Ishikawa (cell line): ENCODE measurements around the gene KCNMB1.

Source experiments
- CEBPB ChIP-seq: IDR thresholded peaks from 2 replicates; pipeline ENCODE4 v1.6.1; 2012
- CREB1 ChIP-seq: IDR thresholded peaks from 2 replicates; pipeline ENCODE4 v1.6.1; 2012; ENCODE audit warnings: low read depth
- EGR1 ChIP-seq: IDR thresholded peaks from 2 replicates; pipeline ENCODE4 v1.6.1; 2012
- EP300 ChIP-seq: IDR thresholded peaks from 2 replicates; pipeline ENCODE4 v1.6.1; 2012; ENCODE audit warnings: borderline replicate concordance
- FOXM1 ChIP-seq: IDR thresholded peaks from 2 replicates; pipeline ENCODE4 v1.6.1; 2012; ENCODE audit warnings: low read depth, borderline replicate concordance
- NFIC ChIP-seq: IDR thresholded peaks from 2 replicates; pipeline ENCODE4 v1.6.1; 2012
- RAD21 ChIP-seq: IDR thresholded peaks from 2 replicates; pipeline ENCODE4 v1.6.1; 2012; ENCODE audit warnings: low read depth
- REST ChIP-seq: IDR thresholded peaks from 2 replicates; pipeline ENCODE4 v1.6.1; 2012; ENCODE audit warnings: low read depth, mild to moderate bottlenecking
- TAF1 ChIP-seq: IDR thresholded peaks from 2 replicates; pipeline ENCODE4 v1.6.1; 2012; ENCODE audit warnings: low read depth, mild to moderate bottlenecking
- TCF12 ChIP-seq: IDR thresholded peaks from 2 replicates; pipeline ENCODE4 v1.6.1; 2012; ENCODE audit warnings: low read depth
- TEAD4 ChIP-seq: IDR thresholded peaks from 2 replicates; pipeline ENCODE4 v1.6.1; 2012
- YY1 ChIP-seq: IDR thresholded peaks from 2 replicates; pipeline ENCODE4 v1.6.1; 2012; ENCODE audit warnings: low read depth
- ZBTB7A ChIP-seq: IDR thresholded peaks from 2 replicates; pipeline ENCODE4 v1.6.1; 2012; ENCODE audit warnings: low read depth
- TF ChIP-seq, protein P1 (sequence below): IDR thresholded peaks from 2 replicates; pipeline ENCODE4 v1.6.1; 2012
- TF ChIP-seq, protein P2 (sequence below): IDR thresholded peaks from 2 replicates; pipeline ENCODE4 v1.6.1; 2012

Gene KCNMB1

GRCh38 chr5:170414786-170415185 is 25.6 kb upstream of the KCNMB1 start:
- no peak for TF ChIP-seq ZBTB7A
- TF ChIP-seq FOXM1 = no peak
- TF ChIP-seq CEBPB = no peak
- TF ChIP-seq NFIC = no peak
- no peak for TF ChIP-seq EP300
- TF ChIP-seq TCF12 = no peak
- no peak for TF ChIP-seq RAD21

GRCh38 chr5:170413897-170414296 is 24.7 kb upstream of the KCNMB1 start:
- TF ChIP-seq TEAD4 (no peak), CREB1 (no peak), EGR1 (no peak)

DNA sequence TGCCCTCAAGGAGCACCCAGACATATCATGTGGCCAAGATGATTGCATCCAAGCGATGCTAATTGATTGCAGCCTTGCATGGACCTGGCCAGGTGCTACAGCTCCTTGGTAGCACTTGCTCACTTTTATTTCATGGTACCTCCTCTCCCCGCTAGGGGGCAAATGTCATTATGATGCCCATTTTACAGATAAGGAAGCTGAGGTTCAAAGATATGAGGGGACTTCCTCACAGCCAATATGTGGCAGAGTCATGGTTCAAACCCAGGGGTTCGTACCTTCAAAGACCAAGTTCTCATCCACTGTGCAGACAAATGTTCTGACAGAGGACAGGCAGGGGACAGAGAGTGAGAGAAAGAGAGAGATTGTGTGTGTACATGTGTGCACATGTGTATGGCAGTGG is 21.9 kb upstream of the KCNMB1 start:
- TF ChIP-seq, protein P1, sequence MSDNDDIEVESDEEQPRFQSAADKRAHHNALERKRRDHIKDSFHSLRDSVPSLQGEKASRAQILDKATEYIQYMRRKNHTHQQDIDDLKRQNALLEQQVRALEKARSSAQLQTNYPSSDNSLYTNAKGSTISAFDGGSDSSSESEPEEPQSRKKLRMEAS = no peak
- no peak for TF ChIP-seq REST

DNA sequence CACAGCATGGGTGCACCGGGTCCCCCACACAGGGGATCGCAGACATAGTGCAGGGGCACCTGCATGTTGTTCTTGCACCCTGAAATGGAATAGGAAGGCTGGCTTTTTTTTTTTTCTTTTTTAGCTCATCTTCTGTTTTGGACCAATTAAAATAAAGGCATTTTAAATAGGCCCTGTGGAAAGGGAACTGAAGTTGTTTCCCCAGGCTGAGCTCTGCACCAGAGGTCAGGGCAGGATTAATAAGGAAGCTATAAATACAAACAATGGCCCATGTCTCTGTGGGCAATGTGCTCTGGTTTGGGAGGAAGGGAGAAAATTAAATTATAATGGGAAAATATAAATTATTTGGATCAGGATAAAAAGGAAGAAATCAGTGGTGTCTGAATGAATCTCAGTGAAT is 21.2 kb upstream of the KCNMB1 start:
- TF ChIP-seq CEBPB (no peak), ZBTB7A (no peak), TCF12 (no peak), EGR1 (no peak), REST (no peak), FOXM1 (no peak), TAF1 (no peak), RAD21 (no peak), EP300 (no peak), TEAD4 (no peak), NFIC (no peak), CREB1 (no peak), YY1 (no peak)
- TF ChIP-seq, protein P1 = no peak
- TF ChIP-seq, protein P2, sequence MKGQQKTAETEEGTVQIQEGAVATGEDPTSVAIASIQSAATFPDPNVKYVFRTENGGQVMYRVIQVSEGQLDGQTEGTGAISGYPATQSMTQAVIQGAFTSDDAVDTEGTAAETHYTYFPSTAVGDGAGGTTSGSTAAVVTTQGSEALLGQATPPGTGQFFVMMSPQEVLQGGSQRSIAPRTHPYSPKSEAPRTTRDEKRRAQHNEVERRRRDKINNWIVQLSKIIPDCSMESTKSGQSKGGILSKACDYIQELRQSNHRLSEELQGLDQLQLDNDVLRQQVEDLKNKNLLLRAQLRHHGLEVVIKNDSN = no peak

DNA sequence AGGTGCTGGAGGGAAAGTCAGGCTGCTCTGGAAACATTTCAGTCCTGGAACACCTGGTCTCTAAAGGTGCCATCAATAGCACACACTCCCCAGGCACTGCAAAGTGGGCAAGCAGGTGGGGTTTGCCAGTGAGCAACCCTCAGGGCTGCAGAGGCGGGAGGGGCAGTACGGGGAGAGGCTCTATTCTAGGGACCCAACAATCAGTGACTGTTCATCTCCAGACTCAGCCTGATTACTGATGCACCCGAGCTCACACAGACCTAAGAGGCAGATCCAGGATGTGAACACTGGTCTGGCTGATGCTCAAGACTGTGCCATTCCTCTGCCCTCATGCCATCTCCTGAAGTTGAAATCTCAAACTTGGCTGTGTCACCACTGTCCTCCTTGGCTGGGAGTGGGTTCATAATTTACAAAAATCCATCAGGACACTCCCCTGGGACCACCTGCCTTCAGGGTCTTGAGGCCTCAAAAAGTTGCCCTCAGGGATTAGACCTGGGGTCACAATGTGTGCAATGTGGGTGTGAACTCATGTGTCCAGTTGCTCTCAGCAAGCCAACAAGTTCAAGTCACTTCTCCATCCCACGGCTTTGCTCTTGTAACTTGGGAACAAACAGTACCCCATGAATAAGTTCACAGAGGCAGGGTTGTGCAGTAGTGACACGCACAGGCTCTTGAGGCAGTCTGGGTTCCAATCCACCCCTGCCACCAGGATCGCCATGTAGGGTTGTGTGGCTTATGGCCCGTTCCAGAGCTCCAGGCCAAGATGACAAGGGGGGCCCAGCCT is 19.9 kb upstream of the KCNMB1 start:
- no peak for TF ChIP-seq EGR1

DNA sequence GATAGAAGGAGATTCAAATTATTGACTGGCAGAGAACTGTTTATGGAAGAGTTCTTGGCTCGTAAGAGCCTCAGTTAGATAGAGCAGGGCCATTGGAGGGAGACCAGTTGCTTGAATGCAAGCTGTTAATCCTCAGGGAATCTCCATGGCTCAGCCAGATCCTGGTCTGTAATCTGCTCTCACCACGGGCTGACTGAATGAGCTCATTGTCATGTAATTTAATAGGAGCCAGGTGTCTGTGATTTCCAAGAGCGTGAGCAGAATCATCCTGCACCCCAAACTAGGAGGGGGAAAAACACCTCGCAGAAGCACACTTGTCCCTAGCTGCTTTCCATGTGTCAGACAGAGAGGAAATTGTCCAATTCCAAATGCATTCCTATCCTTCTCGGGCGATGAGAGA is 19.1 kb upstream of the KCNMB1 start:
- TF ChIP-seq ZBTB7A = no peak
- no peak for TF ChIP-seq EP300
- TF ChIP-seq TEAD4 = no peak
- no peak for TF ChIP-seq NFIC
- TF ChIP-seq YY1 = no peak
- no peak for TF ChIP-seq TAF1
- TF ChIP-seq TCF12 = no peak
- no peak for TF ChIP-seq CREB1
- no peak for TF ChIP-seq EGR1
- no peak for TF ChIP-seq RAD21

DNA sequence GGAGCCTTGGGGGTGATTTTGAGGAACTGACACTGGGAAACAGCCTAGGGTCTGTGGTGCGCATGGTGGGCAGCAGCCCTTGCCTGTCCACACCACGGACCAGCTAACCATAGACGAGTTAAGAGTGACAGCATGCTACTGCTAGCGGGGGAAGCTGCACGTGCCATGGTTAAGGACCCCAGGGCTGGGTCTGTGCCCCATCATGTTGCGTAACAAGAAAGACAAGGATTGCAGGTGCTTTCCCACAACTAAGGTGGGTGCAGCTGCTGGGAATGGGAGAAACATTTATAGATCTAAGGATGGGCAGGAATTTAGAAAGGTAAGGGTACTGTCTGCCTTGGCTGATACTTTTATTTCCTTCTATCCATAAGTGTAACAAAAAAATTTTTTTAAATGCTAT is 17.9 kb upstream of the KCNMB1 start:
- TF ChIP-seq TCF12 (no peak), EP300 (no peak), NFIC (no peak), REST (no peak), CREB1 (no peak), FOXM1 (no peak), YY1 (no peak), ZBTB7A (no peak), TEAD4 (no peak), TAF1 (no peak), CEBPB (no peak), RAD21 (no peak), EGR1 (no peak)
- TF ChIP-seq, protein P1 = no peak
- TF ChIP-seq, protein P2 = no peak
